K562 (cell line): Measurements from ENCODE around the gene CEMIP. TPM values are rescaled to one million over a fixed set of nuclear protein-coding genes. Genes with fewer than 3 reads are reported as not detected.

Experiments
- BCOR ChIP-seq: fragments of 450-650 bp; IDR thresholded peaks from 2 replicates; pipeline ENCODE4 v1.6.1; 2016
- BRD9 ChIP-seq: fragments of 450-650 bp; IDR thresholded peaks from 2 replicates; pipeline ENCODE4 v1.6.1; 2018; ENCODE audit warnings: low read depth; ENCODE audit not compliant: partially characterized antibody
- CC2D1A ChIP-seq: fragments of 450-650 bp; IDR thresholded peaks from 2 replicates; pipeline ENCODE4 v1.6.1; 2017; ENCODE audit warnings: mild to moderate bottlenecking
- CREM ChIP-seq: IDR thresholded peaks from 2 replicates; pipeline ENCODE4 v1.6.1; 2014; ENCODE audit warnings: antibody characterized with exemption, low read depth
- CSDE1 ChIP-seq, 2 experiments: fragments of 450-650 bp; IDR thresholded peaks; 2 replicates each; pipeline ENCODE4 v1.6.1; 2016; ENCODE audit warnings: mild to moderate bottlenecking in 1 of 2
- FOSL1 ChIP-seq: fragments of 200-800 bp; sonication (Bioruptor generic); conservative IDR thresholded peaks from 2 replicates; pipeline ENCODE4 v1.6.1; 2016; ENCODE audit warnings: missing genetic modification characterization, missing compliant biosample characterization
- FOXO4 ChIP-seq: fragments of 450-650 bp; formaldehyde crosslinking; IDR thresholded peaks from 2 replicates; pipeline ENCODE4 v1.4.0; 2020; ENCODE audit warnings: mild to moderate bottlenecking, moderate library complexity
- FOXP1 ChIP-seq: sonication (generic); formaldehyde crosslinking; IDR thresholded peaks from 2 replicates; pipeline ENCODE4 v1.8.0; 2022; ENCODE audit warnings: mild to moderate bottlenecking, missing genetic modification reagents
- MCM3 ChIP-seq: fragments of 450-650 bp; IDR thresholded peaks from 2 replicates; pipeline ENCODE4 v1.6.1; 2016
- NR2C1 ChIP-seq, 2 experiments: fragments of 450-650 bp; IDR thresholded peaks; 2 replicates each; pipeline ENCODE4 v1.6.1; 2017; ENCODE audit warnings: mild to moderate bottlenecking in 2 of 2, antibody characterized with exemption in 1 of 2, inconsistent platforms in 1 of 2, missing compliant biosample characterization in 1 of 2, missing genetic modification characterization in 1 of 2
- NR2F6 ChIP-seq: fragments of 450-650 bp; formaldehyde crosslinking; IDR thresholded peaks from 2 replicates; pipeline ENCODE4 v1.4.0; 2020; ENCODE audit warnings: mild to moderate bottlenecking
- POLR2G ChIP-seq: fragments of 200-400 bp; formaldehyde crosslinking; IDR thresholded peaks from 2 replicates; pipeline ENCODE4 v1.6.1; 2017; ENCODE audit warnings: low read depth, mild to moderate bottlenecking, antibody characterized with exemption, low read length, moderate library complexity
- SAFB ChIP-seq: fragments of 200-400 bp; formaldehyde crosslinking; IDR thresholded peaks from 2 replicates; pipeline ENCODE4 v1.6.1; 2017; ENCODE audit warnings: low read depth, low read length, borderline replicate concordance
- SIX5 ChIP-seq, 2 experiments: IDR thresholded peaks; 2 replicates each; pipeline ENCODE4 v1.6.1; 2011; ENCODE audit warnings: low read length in 2 of 2, borderline replicate concordance in 1 of 2, low read depth in 1 of 2, mild to moderate bottlenecking in 1 of 2, moderate library complexity in 1 of 2; ENCODE audit not compliant: insufficient read depth in 1 of 2
- U2AF2 ChIP-seq: fragments of 200-400 bp; formaldehyde crosslinking; optimal IDR thresholded peaks from 2 replicates; pipeline ENCODE3; 2017; ENCODE audit warnings: low read depth, mild to moderate bottlenecking, low read length
- ZBTB49 ChIP-seq: sonication (generic); formaldehyde crosslinking; IDR thresholded peaks from 2 replicates; pipeline ENCODE4 v1.8.0; 2022; ENCODE audit warnings: missing genetic modification reagents, mild to moderate bottlenecking, borderline replicate concordance
- ZBTB8A ChIP-seq: fragments of 450-650 bp; IDR thresholded peaks from 2 replicates; pipeline ENCODE4 v1.6.1; 2018; ENCODE audit warnings: mild to moderate bottlenecking, moderate library complexity; ENCODE audit not compliant: partially characterized antibody
- ZHX1 ChIP-seq: fragments of 150-350 bp; conservative IDR thresholded peaks from 2 replicates; pipeline ENCODE4 v1.6.1; 2014; ENCODE audit warnings: low read length
- ZKSCAN1 ChIP-seq: fragments of 150-350 bp; IDR thresholded peaks from 2 replicates; pipeline ENCODE4 v1.6.1; 2016; ENCODE audit warnings: low read depth, low read length
- ZNF224 ChIP-seq: sonication (generic); formaldehyde crosslinking; IDR thresholded peaks from 2 replicates; pipeline ENCODE4 v1.8.0; 2022; ENCODE audit warnings: mild to moderate bottlenecking, missing genetic modification reagents
- ZNF316 ChIP-seq: fragments of 450-650 bp; IDR thresholded peaks from 2 replicates; pipeline ENCODE4 v1.6.1; 2016
- polyA plus RNA-seq, 8 experiments: library from polyadenylated mRNA; depleted of rRNA in 4 of 8; stranded (reverse) in 5 of 8; unstranded in 3 of 8; fragments of >200 nt; fragmentation: Nextera tagmentation in 2 of 8; fragmentation: Illumina TruSeq in 1 of 8; extraction: Ambion mirVana in 2 of 8; extraction: Trizol in 1 of 8; gene quantifications; 2 replicates each; pipeline versions ENCODE4 v1.2.1 to v1.2.3, GENCODE V29; 2011 to 2014; ENCODE audit warnings: inconsistent platforms in 1 of 8, missing spikeins in 1 of 8
- total RNA-seq, 7 experiments: library from RNA; depleted of rRNA in 6 of 7; stranded (reverse); fragments of >200 nt in 6 of 7; fragmentation: Illumina TruSeq in 2 of 7; extraction: Trizol in 2 of 7; gene quantifications; 2 replicates each; pipeline versions ENCODE4 v1.2.1 to v1.2.3, GENCODE V29; 2011 to 2021; ENCODE audit warnings: low replicate concordance in 1 of 7
- TF ChIP-seq, protein P1 (sequence below): sonication (generic); formaldehyde crosslinking; IDR thresholded peaks from 2 replicates; pipeline ENCODE4 v1.8.1; 2022; ENCODE audit warnings: missing genetic modification reagents

Gene CEMIP
- total and polyA plus RNA-seq, 9 of the 15 experiments (the other 6 are each of a cell fraction or from before 2014, with no cell fraction given) = 0.33 TPM; not detected in 8

DNA sequence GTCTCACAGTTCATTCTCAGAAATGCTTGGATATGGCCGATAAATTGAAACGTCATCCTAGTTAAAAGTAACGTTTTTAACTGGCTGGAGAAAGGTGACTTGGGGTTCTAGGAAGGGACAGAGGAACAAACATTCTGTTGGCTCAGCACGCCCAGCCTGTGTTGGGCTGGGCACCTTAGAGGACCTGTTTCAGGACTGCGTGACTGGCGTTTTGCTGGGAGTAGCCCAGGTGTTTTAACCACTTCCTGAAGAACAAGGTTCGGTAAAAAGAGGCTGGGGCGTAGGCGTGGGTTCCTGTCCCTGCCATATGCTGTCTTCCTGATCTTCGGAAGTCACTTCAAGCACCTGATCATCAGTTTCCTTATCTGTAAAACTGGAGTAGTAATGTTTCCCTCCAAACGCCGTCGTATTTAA, 220.5 kb downstream of the CEMIP start (continued):
- no peak for TF ChIP-seq ZHX1
- no peak for TF ChIP-seq SAFB
- no peak for TF ChIP-seq SIX5 (IDR thresholded peaks at IDR 0.05; ENCODE audit: borderline replicate concordance in 1 of 2, insufficient read depth in 1 of 2, low read depth in 1 of 2, low read length in 2 of 2)
- TF ChIP-seq CC2D1A = no peak
- no peak for TF ChIP-seq BRD9
- no peak for TF ChIP-seq MCM3
- TF ChIP-seq ZNF224 (CRISPR knock-in tag) = no peak
- peak; percentile 84 for TF ChIP-seq ZNF316
- no peak for TF ChIP-seq ZBTB49
- TF ChIP-seq CREM = 0 out of 2 replicates have a peak, but pooled peaks have one; percentile 15
- TF ChIP-seq FOXP1 (CRISPR knock-in tag) = 0 out of 2 replicates have a peak, but pooled peaks have one; percentile 37
- TF ChIP-seq ZBTB8A = no peak
- TF ChIP-seq BCOR = no peak
- TF ChIP-seq U2AF2 = no peak
- no peak for TF ChIP-seq FOXO4 (CRISPR knock-in tag)
- TF ChIP-seq CSDE1 (IDR thresholded peaks at IDR 0.05) = no peak
- no peak for TF ChIP-seq ZKSCAN1
- TF ChIP-seq NR2C1 (IDR thresholded peaks at IDR 0.05) = no peak
- TF ChIP-seq NR2C1 (tag; IDR thresholded peaks at IDR 0.05) = no peak
- TF ChIP-seq, protein P1, sequence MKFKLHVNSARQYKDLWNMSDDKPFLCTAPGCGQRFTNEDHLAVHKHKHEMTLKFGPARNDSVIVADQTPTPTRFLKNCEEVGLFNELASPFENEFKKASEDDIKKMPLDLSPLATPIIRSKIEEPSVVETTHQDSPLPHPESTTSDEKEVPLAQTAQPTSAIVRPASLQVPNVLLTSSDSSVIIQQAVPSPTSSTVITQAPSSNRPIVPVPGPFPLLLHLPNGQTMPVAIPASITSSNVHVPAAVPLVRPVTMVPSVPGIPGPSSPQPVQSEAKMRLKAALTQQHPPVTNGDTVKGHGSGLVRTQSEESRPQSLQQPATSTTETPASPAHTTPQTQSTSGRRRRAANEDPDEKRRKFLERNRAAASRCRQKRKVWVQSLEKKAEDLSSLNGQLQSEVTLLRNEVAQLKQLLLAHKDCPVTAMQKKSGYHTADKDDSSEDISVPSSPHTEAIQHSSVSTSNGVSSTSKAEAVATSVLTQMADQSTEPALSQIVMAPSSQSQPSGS (CRISPR knock-in tag) = no peak
- no peak for TF ChIP-seq NR2F6 (CRISPR knock-in tag)
- TF ChIP-seq FOSL1 = no peak
- no peak for TF ChIP-seq POLR2G
